ENCODE results near the gene ABTB1. TPM values are rescaled to one million over a fixed set of nuclear protein-coding genes. Genes with fewer than 3 reads are reported as not detected.

Gene ABTB1
- total and polyA plus RNA-seq, 2 donors (not counting 1 experiment from before 2014, with no cell fraction given): 141 to 259 TPM

GRCh38 chr3:127714866-127715265 is 42.1 kb downstream of the ABTB1 start:
- Histone ChIP-seq H3K4me3 (ENCODE audit: control extremely low read depth in 1 of 5, extremely low read depth in 1 of 5, insufficient read depth in 1 of 5, low read depth in 2 of 5, low read length in 4 of 5) (no peak overlapping the region), H3K4me1 (ENCODE audit: control insufficient read depth in 2 of 2, insufficient read depth in 2 of 2, low read length in 2 of 2) (no peaks in the 10 kb centered on the region), H3K79me2 (ENCODE audit: control insufficient read depth, insufficient read depth, low read length) (no peaks in the 10 kb centered on the region), H2AFZ (ENCODE audit: insufficient read depth, low read depth, low read length, poor library complexity, severe bottlenecking) (no peak overlapping the region), H3K36me3 (replicated peaks in 1 of 2; ENCODE audit: control extremely low read depth in 1 of 2, control insufficient read depth in 1 of 2, extremely low read depth in 1 of 2, insufficient read depth in 2 of 2, low read length in 1 of 2) (no peaks in the 10 kb centered on the region), H3K9ac (ENCODE audit: low read length) (no peak overlapping the region), H3K4me2 (replicated peaks; ENCODE audit: low read depth, low read length, poor library complexity, severe bottlenecking) (no peak overlapping the region), H3K27me3 (replicated peaks in 1 of 4; ENCODE audit: control extremely low read depth in 1 of 4, control insufficient read depth in 3 of 4, insufficient read depth in 4 of 4, low read length in 3 of 4) (no peaks in the 10 kb centered on the region), H4K20me1 (ENCODE audit: control insufficient read depth, insufficient read depth, low read length, poor library complexity, severe bottlenecking) (no peaks in the 10 kb centered on the region), H3K27ac (ENCODE audit: low read length in 2 of 2) (no peak overlapping the region), H3K9me3 (ENCODE audit: control extremely low read depth in 1 of 3, control insufficient read depth in 2 of 3, insufficient read depth in 1 of 3, low read length in 2 of 3) (no peaks in the 10 kb centered on the region)
- H3K4me1 Mint-ChIP-seq: no peaks in the 10 kb centered on the region
- intact Hi-C loops (cut with micrococcal nuclease): no loop called here
- ChIA-PET POLR2A (no interaction called here), CTCF (no interaction called here)
- ATAC-seq (ENCODE audit: low read depth) (no peak), DNase-seq (no peak)
- TF ChIP-seq EZH2 (IDR thresholded peaks at IDR 0.05; ENCODE audit: borderline replicate concordance, insufficient read depth, low read depth, low read length, poor library complexity, severe bottlenecking) (no peak), CTCF (IDR thresholded peaks at IDR 0.05) (no peak)
- no peak overlapping the region for H3K4me3 Mint-ChIP-seq
- no peaks in the 10 kb centered on the region for H3K9me3 Mint-ChIP-seq (ENCODE audit: insufficient read depth)
- H3K27ac Mint-ChIP-seq: no peak overlapping the region
- WGBS (ENCODE audit: insufficient coverage): 92% methylated on average over 4 of the region's 5 CpGs
- no peaks in the 10 kb centered on the region for H3K27me3 Mint-ChIP-seq

- no peaks in the 10 kb centered on the region for H3K9me3 Mint-ChIP-seq (ENCODE audit: insufficient read depth)
- no peaks in the 10 kb centered on the region for H3K4me1 Mint-ChIP-seq
- no peak overlapping the region for H3K27ac Mint-ChIP-seq
These were observed 42.8 kb downstream of the ABTB1 start for GRCh38 chr3:127715532-127715931.

More at GRCh38 chr3:127715532-127715931, 42.8 kb downstream of the ABTB1 start:
- Histone ChIP-seq H3K4me2 (replicated peaks; ENCODE audit: low read depth, low read length, poor library complexity, severe bottlenecking) (no peak overlapping the region), H3K9ac (ENCODE audit: low read length) (no peak overlapping the region), H2AFZ (ENCODE audit: insufficient read depth, low read depth, low read length, poor library complexity, severe bottlenecking) (no peak overlapping the region), H3K36me3 (replicated peaks in 1 of 2; ENCODE audit: control extremely low read depth in 1 of 2, control insufficient read depth in 1 of 2, extremely low read depth in 1 of 2, insufficient read depth in 2 of 2, low read length in 1 of 2) (no peaks in the 10 kb centered on the region), H3K27ac (ENCODE audit: low read length in 2 of 2) (no peak overlapping the region), H3K4me3 (ENCODE audit: control extremely low read depth in 1 of 5, extremely low read depth in 1 of 5, insufficient read depth in 1 of 5, low read depth in 2 of 5, low read length in 4 of 5) (no peak overlapping the region), H4K20me1 (ENCODE audit: control insufficient read depth, insufficient read depth, low read length, poor library complexity, severe bottlenecking) (no peaks in the 10 kb centered on the region), H3K27me3 (replicated peaks in 1 of 4; ENCODE audit: control extremely low read depth in 1 of 4, control insufficient read depth in 3 of 4, insufficient read depth in 4 of 4, low read length in 3 of 4) (no peaks in the 10 kb centered on the region), H3K79me2 (ENCODE audit: control insufficient read depth, insufficient read depth, low read length) (no peaks in the 10 kb centered on the region), H3K4me1 (ENCODE audit: control insufficient read depth in 2 of 2, insufficient read depth in 2 of 2, low read length in 2 of 2) (no peaks in the 10 kb centered on the region), H3K9me3 (ENCODE audit: control extremely low read depth in 1 of 3, control insufficient read depth in 2 of 3, insufficient read depth in 1 of 3, low read length in 2 of 3) (no peaks in the 10 kb centered on the region)
- WGBS (ENCODE audit: insufficient coverage): 76% methylated on average over 7 of the region's 8 CpGs
- POLR2A ChIA-PET: no interaction called here
- no peak for ATAC-seq (ENCODE audit: low read depth)
- no peak for DNase-seq
- Mint-ChIP-seq H3K27me3 (no peaks in the 10 kb centered on the region), H3K4me3 (no peak overlapping the region)
- CTCF ChIA-PET: no interaction called here
- intact Hi-C loops (cut with micrococcal nuclease): no loop called here
- no peak for TF ChIP-seq EZH2 (IDR thresholded peaks at IDR 0.05; ENCODE audit: borderline replicate concordance, insufficient read depth, low read depth, low read length, poor library complexity, severe bottlenecking)
- no peak for TF ChIP-seq CTCF (IDR thresholded peaks at IDR 0.05)
